GM13976 (cell line): Measurements from ENCODE around the gene PIGA.
"Not testable (repeated sequence)": the region's sequence is repeated elsewhere in the genome, so short reads cannot be mapped to it uniquely, and the experiment has no call there.

Experiments used
- DNase-seq: peaks from one replicate; pipeline ENCODE4 v3.0.0; 2012; ENCODE audit warnings: low spot score
- CTCF ChIP-seq: IDR thresholded peaks from 2 replicates; pipeline ENCODE4 v1.5.1; 2012; ENCODE audit warnings: borderline replicate concordance, mild to moderate bottlenecking; ENCODE audit not compliant: insufficient read depth; ENCODE audit errors: extremely low read depth, missing control alignments, control extremely low read depth
- in situ Hi-C: fragments of 300-500 bp; cut with MboI; formaldehyde crosslinking; loops from one replicate; pipeline ENCODE4 v1.12.0; 2022; ENCODE audit warnings: low sequenced_read_pairs, mixed read lengths, inconsistent platforms; ENCODE audit not compliant: unreplicated experiment

PIGA gene

GRCh38 chrX:15315509-15315908, 19.8 kb downstream of the PIGA start, which contains the start of gene ASB11:
Gene ASB11, minus strand, starts transcription at chrX:15315640. Its CDS starts 35 bp downstream, at chrX:15315605.
- in situ Hi-C loops = no loop called here
- TF ChIP-seq CTCF = no peak
- no peak for DNase-seq

- DNase-seq = no peak
- in situ Hi-C loops = no loop called here
- no peak for TF ChIP-seq CTCF
Measured at GRCh38 chrX:15314472-15314871, 20.9 kb downstream of the PIGA start.

- no peak for TF ChIP-seq CTCF
- in situ Hi-C loops = no loop called here
- no peak for DNase-seq
Measured at GRCh38 chrX:15311119-15311518, 24.2 kb downstream of the PIGA start.

- DNase-seq = no peak
- in situ Hi-C loops = no loop called here
- TF ChIP-seq CTCF = no peak
Measured at GRCh38 chrX:15310117-15310516, 25.2 kb downstream of the PIGA start.

- DNase-seq, in situ Hi-C loops: not testable (repeated sequence)
Measured at GRCh38 chrX:15305899-15306298, 29.4 kb downstream of the PIGA start.

GRCh38 chrX:15301924-15302323, 33.4 kb downstream of the PIGA start:
- TF ChIP-seq CTCF = no peak
- no peak for DNase-seq
- in situ Hi-C loops = no loop called here

- in situ Hi-C loops = no loop called here
- DNase-seq = peak; percentile 23
- no peak for TF ChIP-seq CTCF
Measured at GRCh38 chrX:15299941-15300851, 35.1 kb downstream of the PIGA start.
